ENCODE results near the gene EBLN1.

GRCh38 chr10:22245567-22245966 is 27.8 kb upstream of the EBLN1 start:
- TF ChIP-seq, protein P1, sequence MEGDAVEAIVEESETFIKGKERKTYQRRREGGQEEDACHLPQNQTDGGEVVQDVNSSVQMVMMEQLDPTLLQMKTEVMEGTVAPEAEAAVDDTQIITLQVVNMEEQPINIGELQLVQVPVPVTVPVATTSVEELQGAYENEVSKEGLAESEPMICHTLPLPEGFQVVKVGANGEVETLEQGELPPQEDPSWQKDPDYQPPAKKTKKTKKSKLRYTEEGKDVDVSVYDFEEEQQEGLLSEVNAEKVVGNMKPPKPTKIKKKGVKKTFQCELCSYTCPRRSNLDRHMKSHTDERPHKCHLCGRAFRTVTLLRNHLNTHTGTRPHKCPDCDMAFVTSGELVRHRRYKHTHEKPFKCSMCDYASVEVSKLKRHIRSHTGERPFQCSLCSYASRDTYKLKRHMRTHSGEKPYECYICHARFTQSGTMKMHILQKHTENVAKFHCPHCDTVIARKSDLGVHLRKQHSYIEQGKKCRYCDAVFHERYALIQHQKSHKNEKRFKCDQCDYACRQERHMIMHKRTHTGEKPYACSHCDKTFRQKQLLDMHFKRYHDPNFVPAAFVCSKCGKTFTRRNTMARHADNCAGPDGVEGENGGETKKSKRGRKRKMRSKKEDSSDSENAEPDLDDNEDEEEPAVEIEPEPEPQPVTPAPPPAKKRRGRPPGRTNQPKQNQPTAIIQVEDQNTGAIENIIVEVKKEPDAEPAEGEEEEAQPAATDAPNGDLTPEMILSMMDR (optimal IDR thresholded peaks at IDR 0.05 in 1 of 3, IDR thresholded peaks at IDR 0.05 in 1 of 3, conservative IDR thresholded peaks at IDR 0.05 in 1 of 3; ENCODE audit: extremely low read depth in 1 of 3, insufficient read depth in 2 of 3, low read length in 3 of 3), result no peak
- no peak for TF ChIP-seq EZH2 (IDR thresholded peaks at IDR 0.05; ENCODE audit: low read length)
